ENCODE data around the gene TRIP13.

GRCh38 chr5:856531-857425 lies 35.9 kb upstream of the TRIP13 start:
- TF ChIP-seq CTCF (IDR thresholded peaks at IDR 0.05) (no peak), POLR2A (IDR thresholded peaks at IDR 0.05) (no peak)

Measured in right lobe of liver (tissue), 4 donors.